Cerebellar cortex (tissue), 1 donor: ENCODE measurements around the gene CRISP3.
"Not testable (repeated sequence)": the region's sequence is repeated elsewhere in the genome, so short reads cannot be mapped to it uniquely, and the experiment has no call there.

Experiments
- DNase-seq: peaks from one replicate; pipeline ENCODE4 v3.0.0-alpha.2; 2015; ENCODE audit warnings: low spot score

CRISP3 gene, protein sequence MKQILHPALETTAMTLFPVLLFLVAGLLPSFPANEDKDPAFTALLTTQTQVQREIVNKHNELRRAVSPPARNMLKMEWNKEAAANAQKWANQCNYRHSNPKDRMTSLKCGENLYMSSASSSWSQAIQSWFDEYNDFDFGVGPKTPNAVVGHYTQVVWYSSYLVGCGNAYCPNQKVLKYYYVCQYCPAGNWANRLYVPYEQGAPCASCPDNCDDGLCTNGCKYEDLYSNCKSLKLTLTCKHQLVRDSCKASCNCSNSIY

DNA sequence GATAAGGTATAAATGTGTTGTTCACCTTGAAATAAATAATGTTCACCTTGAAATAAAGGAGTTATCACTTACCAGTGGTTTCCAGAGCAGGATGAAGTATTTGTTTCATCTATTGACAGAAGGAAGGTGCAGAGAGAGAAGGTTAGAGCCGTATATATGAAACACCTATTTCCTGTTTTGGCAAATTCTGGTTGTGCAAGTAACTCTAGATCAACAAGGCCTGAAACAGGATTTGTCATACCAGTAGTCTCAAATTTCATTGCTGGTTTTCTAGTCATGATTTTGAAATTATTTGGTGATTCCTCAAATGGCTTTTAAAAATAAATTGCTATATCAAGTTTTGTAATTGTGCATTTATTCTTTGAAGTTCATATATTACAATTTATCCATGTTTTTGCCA, at the start of gene CRISP3:
Gene CRISP3, minus strand, starts transcription at position 130 of the 400 bp plus-strand sequence. Its CDS starts 21 bp downstream, at position 109.
- no peak for DNase-seq

DNA sequence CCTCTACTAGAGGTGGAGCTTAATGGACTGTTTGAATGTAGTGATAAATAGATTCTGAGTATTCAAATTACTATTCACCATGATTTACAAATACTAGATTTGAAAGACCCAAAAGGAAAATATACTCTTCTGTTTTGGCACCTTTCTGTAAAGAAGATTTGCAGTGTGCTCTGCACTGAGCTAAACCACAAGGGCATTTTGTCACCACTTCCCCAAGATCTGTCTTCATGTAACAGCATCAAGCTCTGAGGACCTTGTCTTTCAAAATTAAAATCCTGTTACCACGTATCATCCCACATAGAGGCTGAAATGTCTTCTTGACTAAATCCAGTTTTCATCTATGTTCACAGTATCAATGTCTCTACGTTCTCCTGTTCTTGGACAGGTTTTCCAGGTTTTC, 46.2 kb upstream of the CRISP3 start:
- no peak for DNase-seq

DNA sequence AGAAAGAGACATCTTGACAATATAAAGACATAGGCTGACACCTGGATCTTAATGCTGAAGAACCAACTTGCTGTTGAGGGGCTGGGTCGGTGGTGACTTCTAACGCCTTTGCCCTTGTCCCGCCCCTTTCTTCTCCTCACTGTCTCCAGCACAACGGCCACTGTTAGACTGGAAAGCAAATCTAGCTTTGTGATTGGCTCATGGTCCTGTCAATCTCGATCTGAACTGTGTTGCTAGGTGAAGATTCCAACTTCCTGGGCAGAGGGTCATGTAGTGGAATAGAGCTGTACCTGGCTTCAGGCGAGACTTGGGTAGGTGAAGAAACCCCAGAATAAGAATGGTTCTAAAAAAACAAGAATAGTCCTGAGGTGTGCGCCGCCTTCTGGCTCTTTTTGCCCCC, 43.0 kb upstream of the CRISP3 start, which contains the start of gene PGK2:
Gene PGK2, minus strand, starts transcription at position 110 of the 400 bp plus-strand sequence. Its CDS starts 98 bp downstream, at position 12.
- no peak for DNase-seq

DNA sequence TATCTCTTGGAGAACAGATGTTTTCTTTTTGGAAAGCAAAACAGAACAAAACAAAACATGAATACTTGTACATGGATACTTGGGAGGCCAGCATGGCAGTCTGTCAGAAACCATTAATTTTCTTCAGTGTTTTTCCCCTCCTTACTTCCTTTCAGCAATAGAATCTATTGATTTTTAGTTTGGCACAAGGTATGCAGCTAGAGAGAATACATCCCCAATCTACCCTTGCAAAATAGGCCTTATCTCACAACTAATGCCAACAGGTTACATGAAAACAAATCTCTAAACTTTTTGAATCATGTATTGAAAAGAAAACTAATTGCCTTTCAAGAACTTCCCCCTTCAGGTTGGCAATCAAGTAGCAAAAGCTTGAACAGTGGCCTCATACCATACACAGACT, 40.1 kb upstream of the CRISP3 start:
- DNase-seq: no peak

DNA sequence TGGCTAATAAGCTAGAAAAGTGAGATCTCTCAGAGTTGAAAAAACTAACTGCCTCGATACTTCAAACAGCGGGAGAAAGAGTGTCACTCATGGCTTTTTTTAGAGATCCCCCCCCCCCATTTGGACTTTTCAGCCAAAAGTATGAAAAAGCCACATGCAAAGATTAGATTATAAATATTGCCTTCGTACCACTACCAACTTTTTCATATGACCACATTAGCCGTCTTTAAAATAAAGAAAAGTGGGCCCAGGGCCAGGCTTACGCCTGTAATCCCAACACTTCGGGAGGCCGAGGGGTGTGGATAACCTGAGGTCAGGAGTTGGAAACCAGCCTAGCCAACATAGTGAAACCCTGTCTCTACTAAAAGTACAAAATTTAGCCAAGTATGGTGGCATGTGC, 38.5 kb upstream of the CRISP3 start:
- no peak for DNase-seq

DNA sequence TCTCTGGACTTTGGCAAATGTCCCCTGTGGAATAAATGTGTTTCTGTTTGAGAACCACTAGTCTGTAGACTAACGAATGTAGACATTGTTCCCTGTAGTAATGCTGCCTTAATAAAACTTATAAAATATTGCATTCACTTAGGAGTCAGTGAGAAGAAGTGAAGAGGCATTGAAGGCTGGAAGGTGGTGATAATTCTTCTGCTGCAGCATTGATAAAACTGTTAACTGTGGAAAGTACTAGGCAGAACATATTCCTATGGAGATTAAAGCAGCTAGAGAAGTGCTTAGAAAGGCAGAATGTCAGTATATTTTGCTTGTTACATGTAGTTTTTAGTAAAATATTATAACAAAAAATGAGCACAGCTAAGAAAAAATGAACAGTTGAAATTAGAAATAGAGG, 38.1 kb upstream of the CRISP3 start:
- no peak for DNase-seq

DNA sequence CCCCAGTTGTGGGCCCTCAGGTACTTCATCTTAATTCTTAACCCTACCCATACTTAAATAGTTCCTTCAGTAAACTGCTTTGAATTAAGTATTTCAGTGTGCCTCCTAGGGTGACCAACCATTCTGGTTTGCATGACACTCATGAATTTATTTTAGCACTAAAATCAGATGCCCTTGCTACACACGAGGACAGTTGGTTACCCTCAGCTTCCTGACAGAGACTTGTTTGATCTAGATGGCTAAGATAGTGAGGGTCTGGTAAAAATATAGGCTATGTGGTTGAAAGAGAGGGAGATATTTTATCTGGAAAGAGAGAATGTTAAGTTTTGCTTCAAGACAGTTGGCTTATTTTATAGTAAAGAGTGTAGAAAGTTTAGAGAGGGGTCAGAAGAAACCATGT, 32.3 kb upstream of the CRISP3 start:
- DNase-seq: no peak

DNA sequence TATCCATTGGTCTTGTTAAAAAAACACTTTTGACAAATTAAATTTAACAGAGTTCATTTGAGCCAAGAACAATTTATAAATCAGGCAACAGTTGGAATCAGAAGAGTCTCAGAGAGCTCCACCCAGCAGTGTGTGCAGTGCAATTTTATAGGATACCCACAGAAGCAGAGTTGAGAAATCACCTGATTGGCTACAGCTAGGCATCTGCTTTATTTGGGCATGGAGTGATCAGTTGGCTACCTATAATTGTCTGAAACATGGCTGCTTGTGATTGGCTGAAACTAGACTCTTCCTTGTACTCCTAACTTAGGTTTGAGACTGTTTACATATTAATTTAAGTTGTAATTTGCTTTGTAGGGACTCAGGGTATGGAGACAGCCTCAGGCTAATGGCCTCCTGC, 30.9 kb upstream of the CRISP3 start:
- DNase-seq: no peak

DNA sequence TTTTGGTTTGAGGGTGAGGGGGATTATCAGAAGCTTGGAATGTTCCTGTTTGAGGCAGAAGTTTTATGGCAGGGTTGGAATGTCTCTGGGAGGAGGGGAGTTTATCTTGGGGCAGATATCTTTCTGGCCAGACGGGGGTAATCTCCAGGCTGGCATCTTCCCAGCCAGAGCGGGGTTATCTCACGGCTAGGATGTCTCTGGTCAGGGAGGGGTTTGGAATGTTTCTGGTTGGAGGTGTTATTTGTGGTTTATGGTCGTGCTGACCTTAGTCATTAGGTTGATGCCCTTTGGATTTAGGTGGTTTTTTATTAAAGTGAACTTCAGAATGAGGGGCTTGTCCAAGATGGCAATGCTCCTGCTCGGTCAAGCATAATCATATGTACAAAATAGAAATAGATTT, 28.1 kb upstream of the CRISP3 start:
- DNase-seq: no peak

DNA sequence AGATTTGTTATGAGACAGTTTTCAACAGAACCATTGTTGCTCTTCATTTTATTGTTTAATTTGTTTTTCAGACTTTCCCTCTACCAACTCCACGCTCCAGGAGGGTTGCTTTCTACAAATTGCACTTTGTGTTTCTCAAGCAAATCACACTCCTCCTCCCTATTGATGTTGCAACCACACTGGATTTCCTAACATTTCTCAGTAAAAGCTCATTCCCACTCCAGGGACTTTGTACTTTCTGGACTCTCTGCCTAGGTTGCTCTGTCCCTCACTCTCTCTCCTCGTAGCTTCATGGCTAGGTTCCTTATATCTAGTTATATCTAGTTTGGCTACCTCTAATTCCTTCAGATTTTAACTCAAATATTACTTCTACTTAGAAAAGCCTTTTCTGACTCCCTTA, 22.6 kb upstream of the CRISP3 start:
- DNase-seq: no peak

DNA sequence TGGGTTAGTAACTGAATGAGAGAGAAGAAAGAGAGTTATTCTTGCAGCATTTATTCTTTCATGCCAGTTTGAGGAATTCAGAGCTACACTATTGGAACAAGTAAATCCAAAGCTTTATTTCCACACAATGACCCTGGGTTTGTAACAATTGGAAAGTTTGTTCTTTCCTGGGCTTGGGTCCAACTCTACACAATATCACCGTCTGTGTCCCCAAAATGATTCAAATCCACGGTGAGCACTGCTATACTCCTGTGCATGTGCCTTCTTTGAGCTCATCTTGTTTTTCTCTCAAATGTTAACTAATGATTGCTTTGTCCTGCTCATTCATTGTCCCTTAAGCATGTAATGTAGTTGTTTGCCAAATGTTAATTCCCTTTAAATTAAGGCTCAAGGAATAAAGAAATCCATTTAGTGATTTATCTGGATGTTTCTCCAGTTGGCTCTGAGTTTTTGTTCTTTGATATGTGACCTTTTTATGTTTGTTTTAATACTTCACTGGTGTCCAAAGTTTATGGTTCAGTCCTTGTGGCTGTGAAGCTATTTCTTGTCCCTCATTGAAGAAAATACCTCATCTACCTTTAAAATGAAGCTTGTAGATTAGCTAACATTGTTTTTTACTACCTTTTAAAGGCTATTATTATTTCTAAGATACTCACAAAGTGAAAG, 20.5 kb upstream of the CRISP3 start:
- no peak for DNase-seq

DNA sequence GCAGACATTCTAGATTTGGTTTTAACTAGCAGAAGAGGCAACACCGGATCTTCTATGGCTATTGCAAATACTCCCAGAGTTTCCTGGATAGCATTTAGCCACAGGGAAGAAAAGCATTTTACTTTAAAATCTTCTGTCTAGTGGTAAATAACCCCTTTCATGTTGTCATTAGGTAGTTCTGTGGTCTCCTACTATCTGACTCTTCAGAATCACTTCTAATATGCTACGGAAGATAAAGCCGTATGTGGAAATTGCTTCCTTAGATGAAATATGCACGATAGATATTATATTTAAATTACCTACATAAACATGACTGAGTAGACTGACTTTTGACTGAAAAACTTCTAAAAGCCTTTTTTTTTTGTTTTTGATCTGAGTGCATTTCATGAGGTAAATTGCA, 759 bp downstream of the CRISP3 start:
- DNase-seq: no peak

DNA sequence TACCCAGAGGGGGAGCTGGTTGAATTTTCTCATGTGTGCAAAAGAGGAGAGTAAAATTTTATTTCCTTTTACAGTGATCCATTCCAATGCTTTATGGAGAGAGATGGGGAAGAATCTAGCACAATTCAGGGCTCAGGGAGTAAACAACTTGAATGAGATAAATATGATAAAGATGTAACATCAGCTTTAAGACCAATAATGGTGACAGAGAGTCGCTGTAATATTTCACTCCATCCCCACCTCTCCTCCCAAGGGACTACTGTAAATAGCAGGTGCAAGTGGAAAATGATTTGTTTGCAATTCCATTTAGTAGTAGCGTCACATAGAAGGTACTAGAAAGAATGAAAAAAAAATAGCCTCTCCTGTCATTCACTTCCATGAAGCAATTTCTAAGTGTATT, 4.8 kb downstream of the CRISP3 start:
- no peak for DNase-seq

DNA sequence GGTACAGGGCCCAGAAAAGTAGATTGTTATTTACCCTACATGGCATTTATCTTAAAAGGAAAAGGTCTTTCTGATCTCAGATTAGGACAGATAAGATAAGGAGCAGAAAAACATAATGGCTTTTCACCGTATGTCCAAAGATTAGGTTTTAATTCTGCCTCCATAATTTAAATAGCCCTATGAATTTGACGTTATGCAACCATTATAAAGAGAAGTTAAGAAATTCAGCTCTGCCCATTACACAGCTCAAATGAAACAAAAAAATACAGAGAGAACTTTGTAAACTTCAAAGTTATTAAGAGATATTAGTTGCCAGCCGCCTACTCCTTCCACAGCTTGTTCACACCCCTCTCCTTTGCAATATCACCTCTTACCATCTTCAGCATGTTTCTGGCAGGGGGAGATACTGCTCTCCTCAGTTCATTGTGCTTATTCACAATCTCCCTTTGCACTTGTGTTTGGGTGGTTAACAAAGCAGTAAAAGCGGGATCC, 8.1 kb downstream of the CRISP3 start:
- DNase-seq: no peak

DNA sequence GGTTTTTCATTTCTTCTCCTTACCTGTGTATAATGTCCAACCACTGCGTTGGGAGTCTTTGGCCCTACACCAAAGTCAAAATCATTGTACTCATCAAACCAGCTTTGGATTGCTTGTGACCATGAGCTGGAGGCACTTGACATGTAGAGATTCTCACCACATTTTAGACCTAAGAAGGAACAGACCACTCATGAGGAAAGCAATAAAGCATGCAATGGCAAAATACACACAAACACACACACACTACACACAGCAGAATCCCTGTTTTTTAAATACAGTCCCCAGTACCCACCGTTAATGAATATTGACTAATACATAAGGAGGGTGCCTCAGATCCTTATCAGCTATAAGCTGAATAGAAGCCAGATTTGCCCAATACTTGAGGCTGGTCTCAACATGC, 10.5 kb downstream of the CRISP3 start:
- DNase-seq: no peak

DNA sequence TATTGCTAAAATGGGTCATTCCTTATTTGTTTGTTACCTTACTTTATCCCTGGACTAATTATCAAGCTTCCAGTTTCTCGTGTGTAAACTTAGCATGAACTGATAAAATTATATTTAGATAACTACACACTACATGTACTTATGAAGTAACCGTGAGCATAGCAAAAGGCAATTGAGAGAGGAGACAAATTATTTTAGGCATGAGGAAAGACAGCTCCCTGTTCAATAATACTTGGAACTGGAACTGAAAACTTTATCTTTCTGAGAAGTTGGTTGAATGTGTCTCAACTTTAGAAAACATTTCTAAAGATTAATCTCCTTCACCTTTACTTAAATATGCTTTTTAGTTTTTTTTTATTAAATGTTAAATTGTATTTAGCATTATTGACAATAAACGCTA, 11.4 kb downstream of the CRISP3 start:
- DNase-seq: no peak

DNA sequence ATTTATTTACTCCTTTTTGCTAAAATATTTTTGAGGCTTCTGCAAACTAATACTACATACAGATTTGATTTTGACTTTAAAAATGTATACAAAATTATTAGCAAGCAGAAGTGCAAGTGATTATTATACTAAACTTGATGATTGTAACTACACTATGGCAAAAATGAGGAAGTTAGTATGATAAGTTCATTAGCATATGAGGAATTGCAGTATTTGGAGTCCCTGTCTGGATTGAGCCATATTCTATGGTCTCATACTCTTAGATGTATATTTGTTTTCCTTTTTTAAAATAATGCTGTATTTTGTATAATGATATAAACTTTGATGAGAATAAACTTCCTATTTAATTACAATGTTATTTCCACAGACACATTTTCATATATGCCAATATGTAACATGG, 13.9 kb downstream of the CRISP3 start:
- DNase-seq: no peak

DNA sequence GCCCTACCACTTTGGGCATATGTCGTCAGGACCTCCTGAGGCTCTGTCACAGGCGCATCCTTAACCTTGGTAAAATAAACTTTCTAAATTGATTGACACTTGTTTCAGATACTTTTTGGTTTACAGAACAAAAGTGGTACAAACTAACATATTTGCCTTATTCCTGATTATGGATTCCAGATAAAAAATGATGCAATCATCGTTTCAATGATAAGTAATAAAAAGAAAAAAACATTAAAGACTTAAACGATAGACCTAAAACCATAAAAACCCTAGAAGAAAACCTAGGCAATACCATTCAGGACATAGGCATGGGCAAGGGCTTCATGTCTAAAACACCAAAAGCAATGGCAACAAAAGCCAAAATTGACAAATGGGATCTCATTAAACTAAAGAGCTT, 20.3 kb downstream of the CRISP3 start:
- not testable (repeated sequence) for DNase-seq

DNA sequence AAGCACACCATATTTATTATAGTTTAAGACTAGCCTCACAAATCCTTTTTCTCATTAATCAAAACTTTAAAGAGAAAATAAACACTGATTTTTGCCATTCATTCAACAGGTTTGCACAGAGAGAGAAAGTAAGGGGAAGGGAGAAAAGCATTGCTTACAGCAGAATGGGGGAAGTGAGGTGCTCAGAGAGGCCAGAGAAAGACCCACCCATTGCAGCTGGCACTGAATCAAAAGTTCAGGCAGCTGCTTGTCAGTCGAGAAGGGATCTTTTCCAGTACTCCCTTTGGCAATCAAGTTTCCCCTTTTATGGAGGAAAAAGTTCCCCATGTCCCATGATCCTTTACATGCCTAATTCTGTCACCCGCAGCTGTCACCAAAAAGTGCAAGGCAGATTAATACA, 22.9 kb downstream of the CRISP3 start:
- DNase-seq: no peak

DNA sequence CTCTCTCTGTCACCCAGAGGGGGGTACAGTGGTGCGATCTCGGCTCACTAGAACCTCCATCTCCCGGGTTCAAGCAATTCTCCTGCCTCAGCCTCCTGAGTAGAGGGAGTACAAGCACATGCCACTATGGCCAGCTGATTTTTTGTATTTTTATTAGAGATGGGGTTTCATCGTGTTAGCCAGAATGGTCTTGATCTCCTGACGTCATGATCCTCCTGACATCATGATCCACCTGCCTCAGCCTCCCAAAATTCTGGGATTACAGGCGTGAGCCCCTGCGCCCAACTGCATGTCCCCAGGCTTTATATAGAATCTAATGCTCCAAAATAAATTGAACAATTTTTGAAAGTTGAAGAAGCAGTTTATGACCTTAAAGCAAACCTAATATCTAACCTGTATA, 23.8 kb downstream of the CRISP3 start:
- DNase-seq: no peak

DNA sequence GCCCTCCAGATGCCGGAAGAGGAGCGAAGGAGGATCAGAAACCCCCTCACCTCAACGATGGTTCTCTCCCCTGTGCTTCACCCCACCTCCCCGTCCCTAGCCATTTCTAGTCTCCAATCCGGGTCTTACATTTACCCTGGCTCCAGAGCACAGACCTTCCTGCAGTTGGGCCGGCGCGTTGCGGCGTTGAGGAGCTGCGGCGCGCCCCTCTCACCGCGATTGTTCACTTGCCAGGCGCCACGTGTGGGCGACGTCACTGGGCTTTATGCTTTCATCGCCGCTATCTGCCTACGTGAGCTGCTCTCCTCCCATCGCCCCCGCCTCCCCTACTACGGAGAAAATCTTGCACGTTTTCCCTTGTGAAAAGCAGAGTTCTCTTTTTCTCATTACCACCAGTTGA, 30.8 kb downstream of the CRISP3 start, which contains the start of gene CRISP2:
Gene CRISP2, minus strand, starts transcription at position 198 of the 400 bp plus-strand sequence. CDS start 4,347 bp downstream, outside the sequence.
- no peak for DNase-seq

DNA sequence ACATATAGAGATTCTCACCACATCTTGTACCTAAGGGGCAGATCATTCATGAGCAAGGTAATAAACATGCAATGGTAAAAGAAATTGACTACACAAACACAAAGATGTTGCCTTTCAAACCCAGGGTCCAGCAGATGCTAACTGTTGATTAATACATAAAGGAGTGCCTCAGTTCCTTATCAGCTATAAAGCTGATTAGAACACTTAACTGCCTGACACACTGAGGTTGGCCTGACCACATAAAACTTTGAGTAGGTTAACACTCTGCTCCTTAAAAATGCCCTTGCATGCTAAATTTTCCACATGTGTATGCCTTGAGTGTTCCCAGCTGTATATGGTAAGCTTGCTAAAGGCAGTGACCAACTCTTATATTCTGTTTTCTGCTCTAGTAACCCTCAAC, 45.7 kb downstream of the CRISP3 start:
- DNase-seq: no peak

DNA sequence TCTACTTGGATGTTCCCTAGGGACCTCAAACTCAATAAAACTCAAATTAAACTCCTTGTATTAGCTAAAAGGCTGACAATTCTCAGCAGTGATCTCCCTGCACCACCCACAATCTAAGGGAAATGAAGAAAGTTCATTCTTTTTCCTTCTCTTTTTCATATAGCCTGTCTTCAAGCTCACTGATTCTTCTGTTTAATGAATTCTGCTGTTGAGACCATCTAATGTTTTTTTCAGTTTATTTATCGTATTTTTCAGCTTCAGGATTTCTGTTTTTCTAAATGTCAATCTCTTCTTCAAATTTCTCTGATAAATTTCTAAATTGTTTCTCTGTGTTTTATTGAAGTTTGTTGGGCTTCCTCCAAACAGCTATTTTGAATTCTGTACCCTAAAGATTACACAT, 50.7 kb downstream of the CRISP3 start:
- DNase-seq: no peak

DNA sequence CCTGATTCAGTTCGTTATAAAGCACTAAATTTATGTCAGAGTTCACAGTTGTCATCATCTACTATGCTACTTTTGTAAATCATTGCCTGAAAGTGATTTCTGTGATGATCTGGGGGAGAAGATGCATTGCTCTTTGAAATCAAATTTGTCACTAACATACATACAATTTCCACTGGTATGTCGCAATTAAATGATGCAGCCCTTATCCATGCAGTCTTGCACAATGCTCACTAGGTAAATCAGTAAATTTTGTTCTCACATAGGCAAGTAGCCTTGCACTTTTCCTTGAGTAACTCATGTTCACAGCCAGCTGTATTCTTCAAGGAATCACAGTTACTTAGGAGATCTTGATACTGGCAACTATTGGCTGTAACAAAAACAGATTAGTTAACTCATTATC, 51.7 kb downstream of the CRISP3 start:
- no peak for DNase-seq
